CD8-positive, alpha-beta memory T cell (primary cell): ENCODE data around the gene MOB2. TPM values are rescaled to one million over a fixed set of nuclear protein-coding genes. Genes with fewer than 3 reads are reported as not detected.

Source experiments
- CTCF ChIA-PET: fragments of 350-600 bp; sonication (Branson Sonifier 250); formaldehyde crosslinking; loops from one replicate; lab custom pipeline; 2021; ENCODE audit warnings: antibody characterized with exemption; lab: Charles Lee
- POLR2A ChIA-PET: fragments of 350-600 bp; sonication (Branson Sonifier 250); formaldehyde crosslinking; loops from one replicate; lab custom pipeline; 2021; ENCODE audit warnings: antibody characterized with exemption; lab: Charles Lee
- DNase-seq, 5 donors: peaks; one replicate each; pipeline versions ENCODE4 v3.0.0 to v3.0.0-alpha.2; 2020 to 2022; ENCODE audit warnings: mixed read lengths in 1 of 5
- H3K27ac ChIP-seq: one replicate; pipeline ENCODE4 v1.7.0; 2013; ENCODE audit warnings: low read depth, mild to moderate bottlenecking, low read length, moderate library complexity
- H3K27me3 ChIP-seq: 2 replicates; pipeline ENCODE4 v1.7.0; 2013; ENCODE audit warnings: low read length, mild to moderate bottlenecking; ENCODE audit not compliant: insufficient read depth, poor library complexity, severe bottlenecking
- H3K36me3 ChIP-seq: 2 replicates; pipeline ENCODE4 v1.7.0; 2013; ENCODE audit warnings: mild to moderate bottlenecking, low read length, moderate library complexity; ENCODE audit not compliant: insufficient read depth
- H3K4me1 ChIP-seq: 2 replicates; pipeline ENCODE4 v1.7.0; 2013; ENCODE audit warnings: mild to moderate bottlenecking, low read length, moderate library complexity; ENCODE audit not compliant: insufficient read depth
- H3K4me3 ChIP-seq: 2 replicates; pipeline ENCODE4 v1.7.0; 2013; ENCODE audit warnings: mild to moderate bottlenecking, low read length
- H3K9me3 ChIP-seq: 2 replicates; pipeline ENCODE4 v1.7.0; 2013; ENCODE audit warnings: mild to moderate bottlenecking, low read length
- H3K27ac Mint-ChIP-seq, 8 donors: one replicate each; pipeline ENCODE4 v1.8.0; 2020 to 2021; ENCODE audit warnings: mixed read lengths in 8 of 8, mild to moderate bottlenecking in 6 of 8, inconsistent platforms in 3 of 8, moderate library complexity in 3 of 8
- H3K27me3 Mint-ChIP-seq, 2 donors: one replicate each; pipeline ENCODE4 v1.8.0; 2020 to 2021; ENCODE audit warnings: mixed read lengths in 2 of 2, mild to moderate bottlenecking in 1 of 2, moderate library complexity in 1 of 2
- H3K36me3 Mint-ChIP-seq, 3 donors: one replicate each; pipeline ENCODE4 v1.8.0; 2020 to 2021; ENCODE audit warnings: mixed read lengths in 3 of 3, inconsistent platforms in 1 of 3, mild to moderate bottlenecking in 1 of 3
- H3K4me1 Mint-ChIP-seq, 3 donors: one replicate each; pipeline ENCODE4 v1.8.0; 2020 to 2021; ENCODE audit warnings: mixed read lengths in 3 of 3, inconsistent platforms in 1 of 3, mild to moderate bottlenecking in 1 of 3
- H3K4me3 Mint-ChIP-seq, 7 donors: one replicate each; pipeline ENCODE4 v1.8.0; 2020 to 2021; ENCODE audit warnings: mixed read lengths in 7 of 7, mild to moderate bottlenecking in 6 of 7, moderate library complexity in 4 of 7, inconsistent platforms in 2 of 7
- H3K9me3 Mint-ChIP-seq, 5 donors: one replicate each; pipeline ENCODE4 v1.8.0; 2020 to 2022; ENCODE audit warnings: mixed read lengths in 5 of 5, mild to moderate bottlenecking in 3 of 5, moderate library complexity in 2 of 5, inconsistent platforms in 1 of 5
- polyA plus RNA-seq: library from polyadenylated mRNA; unstranded; fragments of 300-500 nt; fragmentation: Illumina TruSeq; gene quantifications from one replicate; pipeline ENCODE4 v1.2.3, GENCODE V29; 2021
- total RNA-seq, 2 experiments: library from RNA; stranded (reverse); gene quantifications; one replicate each; pipeline ENCODE4 v1.2.3, GENCODE V29; 2021

Gene MOB2
- total and polyA plus RNA-seq, 3 experiments from 2014 or later: 26.6 to 67.4 (median 28.7) TPM

- H3K36me3 ChIP-seq: no peaks in the 10 kb centered on the region
- Mint-ChIP-seq H3K27ac (no peak overlapping the region), H3K4me3 (no peak overlapping the region), H3K36me3 (no peaks in the 10 kb centered on the region), H3K4me1 (peaks cover 0 to 17% (median 0%) of the 10 kb centered on the region in 3 donors), H3K27me3 (peaks cover 0 to 3% of the 10 kb centered on the region in 2 donors), H3K9me3 (no peaks in the 10 kb centered on the region)
- no peaks in the 10 kb centered on the region for H3K9me3 ChIP-seq
- no peak for DNase-seq
- no peak overlapping the region for H3K27ac ChIP-seq
- H3K4me1 ChIP-seq: no peaks in the 10 kb centered on the region
- ChIA-PET CTCF (no interaction called here), POLR2A (no interaction called here)
- H3K4me3 ChIP-seq: no peak overlapping the region
- no peaks in the 10 kb centered on the region for H3K27me3 ChIP-seq
Measured at GRCh38 chr11:1456596-1457325, 29.8 kb downstream of the MOB2 start.

GRCh38 chr11:1456176-1456575, 30.4 kb downstream of the MOB2 start:
- H3K4me1 Mint-ChIP-seq: peaks cover 0 to 17% (median 0%) of the 10 kb centered on the region in 3 donors
- no peak overlapping the region for H3K4me3 ChIP-seq
- H3K27me3 ChIP-seq: no peaks in the 10 kb centered on the region
- POLR2A ChIA-PET: no interaction called here
- no peak overlapping the region for H3K4me3 Mint-ChIP-seq
- H3K36me3 ChIP-seq: no peaks in the 10 kb centered on the region
- H3K27ac Mint-ChIP-seq: no peak overlapping the region
- H3K27me3 Mint-ChIP-seq: peaks cover 0 to 3% of the 10 kb centered on the region in 2 donors
- no peaks in the 10 kb centered on the region for H3K9me3 Mint-ChIP-seq
- no peaks in the 10 kb centered on the region for H3K9me3 ChIP-seq
- no peak overlapping the region for H3K27ac ChIP-seq
- no peaks in the 10 kb centered on the region for H3K36me3 Mint-ChIP-seq
- no peaks in the 10 kb centered on the region for H3K4me1 ChIP-seq
- no peak for DNase-seq
- CTCF ChIA-PET: no interaction called here

DNA sequence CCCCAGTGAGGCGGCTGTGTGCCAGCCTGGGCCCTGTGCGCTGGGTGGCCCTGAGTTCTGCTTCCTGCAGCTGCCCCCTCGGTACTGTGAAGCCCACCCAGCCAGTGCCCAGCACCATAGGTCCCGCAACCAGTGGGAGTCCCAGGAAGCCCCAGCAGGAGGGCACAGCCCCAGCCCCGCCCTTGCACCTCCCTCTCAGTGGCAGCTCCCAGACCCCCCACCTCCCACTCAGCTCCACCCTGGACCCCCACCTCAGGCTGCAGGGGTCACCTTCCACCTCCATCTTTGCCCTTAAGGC, 30.9 kb downstream of the MOB2 start:
- Mint-ChIP-seq H3K27me3 (peaks cover 0 to 3% of the 10 kb centered on the region in 2 donors), H3K4me1 (peaks cover 0 to 17% (median 0%) of the 10 kb centered on the region in 3 donors), H3K36me3 (no peaks in the 10 kb centered on the region), H3K9me3 (no peaks in the 10 kb centered on the region), H3K4me3 (no peak overlapping the region), H3K27ac (no peak overlapping the region)
- H3K4me3 ChIP-seq: no peak overlapping the region
- no peaks in the 10 kb centered on the region for H3K4me1 ChIP-seq
- no peaks in the 10 kb centered on the region for H3K9me3 ChIP-seq
- ChIA-PET CTCF (no interaction called here), POLR2A (no interaction called here)
- H3K36me3 ChIP-seq: no peaks in the 10 kb centered on the region
- no peaks in the 10 kb centered on the region for H3K27me3 ChIP-seq
- DNase-seq: no peak
- no peak overlapping the region for H3K27ac ChIP-seq

GRCh38 chr11:1455032-1455762, 31.4 kb downstream of the MOB2 start:
- Mint-ChIP-seq H3K4me3 (no peak overlapping the region), H3K36me3 (no peaks in the 10 kb centered on the region), H3K27me3 (peaks cover 0 to 3% of the 10 kb centered on the region in 2 donors), H3K4me1 (peaks cover 0 to 17% (median 0%) of the 10 kb centered on the region in 3 donors), H3K9me3 (no peaks in the 10 kb centered on the region), H3K27ac (no peak overlapping the region)
- H3K36me3 ChIP-seq: no peaks in the 10 kb centered on the region
- H3K27ac ChIP-seq: no peak overlapping the region
- H3K9me3 ChIP-seq: no peaks in the 10 kb centered on the region
- no peaks in the 10 kb centered on the region for H3K27me3 ChIP-seq
- ChIA-PET CTCF (no interaction called here), POLR2A (no interaction called here)
- no peaks in the 10 kb centered on the region for H3K4me1 ChIP-seq
- no peak for DNase-seq
- no peak overlapping the region for H3K4me3 ChIP-seq

DNA sequence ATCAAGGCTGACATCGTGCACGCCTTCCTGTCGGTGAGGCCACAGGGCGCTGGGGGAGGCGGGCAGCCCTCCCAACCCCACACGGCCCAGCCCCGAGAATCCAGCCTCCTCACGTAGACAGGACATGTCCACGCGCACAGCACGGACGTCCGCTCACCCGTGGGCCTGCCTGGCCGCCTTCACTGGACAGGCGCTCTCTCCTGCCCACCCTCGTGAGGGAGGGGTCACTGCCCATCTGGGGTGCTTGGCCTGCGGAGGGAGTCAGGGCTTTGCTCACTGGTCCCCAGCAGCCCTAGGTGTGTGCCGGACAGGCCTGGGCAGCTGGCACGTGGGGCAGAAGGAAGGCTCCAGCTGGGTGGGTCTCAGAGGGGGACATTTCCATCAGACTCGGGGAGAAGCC, 32.0 kb downstream of the MOB2 start:
- H3K27me3 ChIP-seq: no peaks in the 10 kb centered on the region
- no peak overlapping the region for H3K27ac ChIP-seq
- Mint-ChIP-seq H3K36me3 (no peaks in the 10 kb centered on the region), H3K4me3 (no peak overlapping the region), H3K27ac (no peak overlapping the region), H3K27me3 (peaks cover 0 to 3% of the 10 kb centered on the region in 2 donors), H3K4me1 (peaks cover 0 to 17% (median 0%) of the 10 kb centered on the region in 3 donors), H3K9me3 (no peaks in the 10 kb centered on the region)
- no peaks in the 10 kb centered on the region for H3K9me3 ChIP-seq
- H3K4me1 ChIP-seq: no peaks in the 10 kb centered on the region
- POLR2A ChIA-PET: no interaction called here
- no peak overlapping the region for H3K4me3 ChIP-seq
- CTCF ChIA-PET: no interaction called here
- no peak for DNase-seq
- H3K36me3 ChIP-seq: no peaks in the 10 kb centered on the region

DNA sequence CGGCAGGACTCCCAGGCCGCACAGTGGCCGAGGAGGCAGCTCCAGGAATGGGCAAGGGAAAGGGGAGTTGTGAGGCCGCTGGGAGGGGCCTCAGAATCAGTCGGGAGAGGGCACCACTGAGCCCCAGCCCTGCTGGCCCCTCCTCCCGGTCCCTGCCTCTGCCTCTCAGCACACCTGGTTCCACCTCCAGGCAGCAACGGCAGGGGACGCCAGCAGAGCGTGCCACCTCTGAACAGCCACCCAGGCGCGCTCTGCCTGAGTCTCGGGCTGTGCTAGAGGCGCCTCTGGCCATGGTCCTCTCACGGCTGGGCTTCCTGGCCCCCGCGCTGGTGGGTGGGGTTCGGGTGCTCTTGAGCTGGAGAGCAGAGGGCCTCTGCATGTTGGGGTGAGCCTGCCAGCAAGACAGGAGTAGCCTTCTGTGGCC, 33.0 kb downstream of the MOB2 start:
- no peaks in the 10 kb centered on the region for H3K36me3 Mint-ChIP-seq
- no peak overlapping the region for H3K27ac Mint-ChIP-seq
- H3K27me3 Mint-ChIP-seq: peaks cover 0 to 1% of the 10 kb centered on the region in 2 donors
- H3K36me3 ChIP-seq: no peaks in the 10 kb centered on the region
- H3K4me1 ChIP-seq: no peaks in the 10 kb centered on the region
- peak in 3 of 5 donors; percentile 22 to 42 (median 40) for DNase-seq
- H3K9me3 Mint-ChIP-seq: no peaks in the 10 kb centered on the region
- H3K4me3 ChIP-seq: no peak overlapping the region
- H3K9me3 ChIP-seq: no peaks in the 10 kb centered on the region
- no peaks in the 10 kb centered on the region for H3K27me3 ChIP-seq
- ChIA-PET CTCF (interaction anchor here (1.1 kb wide), 1 partner anchor 125 kb away, joined by 3 read pairs; no protein-coding TSS in a partner anchor), POLR2A (no interaction called here)
- H3K4me1 Mint-ChIP-seq: peaks cover 0 to 17% (median 0%) of the 10 kb centered on the region in 3 donors
- H3K27ac ChIP-seq: no peak overlapping the region
- no peak overlapping the region for H3K4me3 Mint-ChIP-seq

- Mint-ChIP-seq H3K27ac (peak overlapping the region in 1 of 8 donors; percentile 75), H3K4me1 (peaks cover 0 to 17% (median 0%) of the 10 kb centered on the region in 3 donors), H3K36me3 (no peaks in the 10 kb centered on the region), H3K4me3 (no peak overlapping the region), H3K27me3 (peaks cover 0 to 1% of the 10 kb centered on the region in 2 donors), H3K9me3 (no peaks in the 10 kb centered on the region)
- Histone ChIP-seq H3K27me3 (no peaks in the 10 kb centered on the region), H3K4me1 (no peaks in the 10 kb centered on the region), H3K36me3 (no peaks in the 10 kb centered on the region), H3K9me3 (no peaks in the 10 kb centered on the region), H3K27ac (no peak overlapping the region), H3K4me3 (no peak overlapping the region)
- no peak for DNase-seq
- CTCF ChIA-PET: interaction anchor here (1.1 kb wide), 1 partner anchor 125 kb away, joined by 3 read pairs; no protein-coding TSS in a partner anchor
- POLR2A ChIA-PET: no interaction called here
Measured at GRCh38 chr11:1452744-1453143, 33.8 kb downstream of the MOB2 start.

GRCh38 chr11:1451781-1452470, 34.7 kb downstream of the MOB2 start:
- no peak overlapping the region for H3K27ac Mint-ChIP-seq
- no peak for DNase-seq
- CTCF ChIA-PET: interaction anchor here (1.5 kb wide), 1 partner anchor 63 kb away, joined by 3 read pairs; no protein-coding TSS in a partner anchor

More at GRCh38 chr11:1451781-1452470, 34.7 kb downstream of the MOB2 start:
- H3K4me3 Mint-ChIP-seq: no peak overlapping the region
- Histone ChIP-seq H3K27ac (no peak overlapping the region), H3K36me3 (no peaks in the 10 kb centered on the region), H3K9me3 (no peaks in the 10 kb centered on the region), H3K27me3 (no peaks in the 10 kb centered on the region), H3K4me1 (no peaks in the 10 kb centered on the region), H3K4me3 (no peak overlapping the region)
- H3K27me3 Mint-ChIP-seq: peaks cover 0 to 1% of the 10 kb centered on the region in 2 donors
- POLR2A ChIA-PET: no interaction called here
- H3K36me3 Mint-ChIP-seq: no peaks in the 10 kb centered on the region
- no peaks in the 10 kb centered on the region for H3K9me3 Mint-ChIP-seq
- H3K4me1 Mint-ChIP-seq: peaks cover 0 to 17% (median 0%) of the 10 kb centered on the region in 3 donors
